ENCODE results near the gene EZR. TPM values are rescaled to one million over a fixed set of nuclear protein-coding genes. Genes with fewer than 3 reads are reported as not detected.

EZR gene
- total RNA-seq, 1 donor from 2014 or later: 21.4 TPM

GRCh38 chr6:158818581-158819212 is 471 bp downstream of the EZR start:
- Histone ChIP-seq H3K27me3 (ENCODE audit: control insufficient read depth in 3 of 3, insufficient read depth in 3 of 3, low read length in 3 of 3) (no peaks in the 10 kb centered on the region), H3K27ac (ENCODE audit: low read depth, low read length) (peak overlapping the region; percentile 70), H3K36me3 (ENCODE audit: control insufficient read depth in 3 of 3, insufficient read depth in 3 of 3, low read length in 3 of 3) (no peaks in the 10 kb centered on the region), H3K9ac (ENCODE audit: low read depth in 1 of 3, low read length in 3 of 3) (peak overlapping the region; percentile 60 to 75 (median 68)), H3K9me3 (ENCODE audit: control insufficient read depth in 3 of 3, low read length in 3 of 3) (no peaks in the 10 kb centered on the region), H3K4me1 (ENCODE audit: control insufficient read depth in 3 of 3, insufficient read depth in 3 of 3, low read length in 3 of 3) (peaks cover 17 to 19% (median 17%) of the 10 kb centered on the region in 3 donors), H3K4me3 (ENCODE audit: low read length in 3 of 3) (peak overlapping the region; percentile 66 to 82 (median 77))

GRCh38 chr6:158817728-158818580 is 1.2 kb downstream of the EZR start:
- Histone ChIP-seq H3K9ac (ENCODE audit: low read depth in 1 of 3, low read length in 3 of 3) (peak overlapping the region; percentile 76 to 85 (median 81)), H3K4me1 (ENCODE audit: control insufficient read depth in 3 of 3, insufficient read depth in 3 of 3, low read length in 3 of 3) (peaks cover 17 to 19% (median 18%) of the 10 kb centered on the region in 3 donors), H3K9me3 (ENCODE audit: control insufficient read depth in 3 of 3, low read length in 3 of 3) (no peaks in the 10 kb centered on the region), H3K27me3 (ENCODE audit: control insufficient read depth in 3 of 3, insufficient read depth in 3 of 3, low read length in 3 of 3) (no peaks in the 10 kb centered on the region), H3K4me3 (ENCODE audit: low read length in 3 of 3) (peak overlapping the region; percentile 77 to 90 (median 82)), H3K27ac (ENCODE audit: low read depth, low read length) (peak overlapping the region; percentile 70), H3K36me3 (ENCODE audit: control insufficient read depth in 3 of 3, insufficient read depth in 3 of 3, low read length in 3 of 3) (no peaks in the 10 kb centered on the region)

GRCh38 chr6:158816803-158817727 is 2.1 kb downstream of the EZR start:
- Histone ChIP-seq H3K9me3 (ENCODE audit: control insufficient read depth in 3 of 3, low read length in 3 of 3) (no peaks in the 10 kb centered on the region), H3K27me3 (ENCODE audit: control insufficient read depth in 3 of 3, insufficient read depth in 3 of 3, low read length in 3 of 3) (no peaks in the 10 kb centered on the region), H3K27ac (ENCODE audit: low read depth, low read length) (peak overlapping the region; percentile 70), H3K4me1 (ENCODE audit: control insufficient read depth in 3 of 3, insufficient read depth in 3 of 3, low read length in 3 of 3) (peaks cover 17 to 19% (median 18%) of the 10 kb centered on the region in 3 donors), H3K36me3 (ENCODE audit: control insufficient read depth in 3 of 3, insufficient read depth in 3 of 3, low read length in 3 of 3) (no peaks in the 10 kb centered on the region), H3K9ac (ENCODE audit: low read depth in 1 of 3, low read length in 3 of 3) (peak overlapping the region; percentile 76 to 85 (median 81)), H3K4me3 (ENCODE audit: low read length in 3 of 3) (peak overlapping the region; percentile 77 to 90 (median 82))

- no peak overlapping the region for H3K27ac ChIP-seq (ENCODE audit: low read depth, low read length)
- H3K36me3 ChIP-seq (ENCODE audit: control insufficient read depth in 3 of 3, insufficient read depth in 3 of 3, low read length in 3 of 3): no peaks in the 10 kb centered on the region
- H3K4me3 ChIP-seq (ENCODE audit: low read length in 3 of 3): peak overlapping the region in 1 of 3 donors; percentile 30
- H3K9ac ChIP-seq (ENCODE audit: low read depth in 1 of 3, low read length in 3 of 3): peak overlapping the region in 1 of 3 donors; percentile 57
- H3K27me3 ChIP-seq (ENCODE audit: control insufficient read depth in 3 of 3, insufficient read depth in 3 of 3, low read length in 3 of 3): no peaks in the 10 kb centered on the region
- H3K4me1 ChIP-seq (ENCODE audit: control insufficient read depth in 3 of 3, insufficient read depth in 3 of 3, low read length in 3 of 3): peaks cover 17 to 19% (median 18%) of the 10 kb centered on the region in 3 donors
- H3K9me3 ChIP-seq (ENCODE audit: control insufficient read depth in 3 of 3, low read length in 3 of 3): no peaks in the 10 kb centered on the region
Observed at GRCh38 chr6:158816329-158816728, 2.8 kb downstream of the EZR start.

GRCh38 chr6:158815907-158816306 is 3.3 kb downstream of the EZR start:
- Histone ChIP-seq H3K4me3 (ENCODE audit: low read length in 3 of 3) (peak overlapping the region in 1 of 3 donors; percentile 30), H3K36me3 (ENCODE audit: control insufficient read depth in 3 of 3, insufficient read depth in 3 of 3, low read length in 3 of 3) (no peaks in the 10 kb centered on the region), H3K27me3 (ENCODE audit: control insufficient read depth in 3 of 3, insufficient read depth in 3 of 3, low read length in 3 of 3) (no peaks in the 10 kb centered on the region), H3K9ac (ENCODE audit: low read depth in 1 of 3, low read length in 3 of 3) (no peak overlapping the region), H3K9me3 (ENCODE audit: control insufficient read depth in 3 of 3, low read length in 3 of 3) (no peaks in the 10 kb centered on the region), H3K27ac (ENCODE audit: low read depth, low read length) (no peak overlapping the region), H3K4me1 (ENCODE audit: control insufficient read depth in 3 of 3, insufficient read depth in 3 of 3, low read length in 3 of 3) (peaks cover 17 to 19% (median 18%) of the 10 kb centered on the region in 3 donors)

- Histone ChIP-seq H3K27me3 (ENCODE audit: control insufficient read depth in 3 of 3, insufficient read depth in 3 of 3, low read length in 3 of 3) (no peaks in the 10 kb centered on the region), H3K4me1 (ENCODE audit: control insufficient read depth in 3 of 3, insufficient read depth in 3 of 3, low read length in 3 of 3) (peaks cover 17 to 19% (median 18%) of the 10 kb centered on the region in 3 donors), H3K9me3 (ENCODE audit: control insufficient read depth in 3 of 3, low read length in 3 of 3) (no peaks in the 10 kb centered on the region), H3K9ac (ENCODE audit: low read depth in 1 of 3, low read length in 3 of 3) (no peak overlapping the region), H3K4me3 (ENCODE audit: low read length in 3 of 3) (no peak overlapping the region), H3K27ac (ENCODE audit: low read depth, low read length) (no peak overlapping the region), H3K36me3 (ENCODE audit: control insufficient read depth in 3 of 3, insufficient read depth in 3 of 3, low read length in 3 of 3) (no peaks in the 10 kb centered on the region)
Observed at GRCh38 chr6:158815379-158815724, 3.8 kb downstream of the EZR start.

- Histone ChIP-seq H3K27ac (ENCODE audit: low read depth, low read length) (no peak overlapping the region), H3K27me3 (ENCODE audit: control insufficient read depth in 3 of 3, insufficient read depth in 3 of 3, low read length in 3 of 3) (no peaks in the 10 kb centered on the region), H3K4me1 (ENCODE audit: control insufficient read depth in 3 of 3, insufficient read depth in 3 of 3, low read length in 3 of 3) (peaks cover 17 to 19% (median 18%) of the 10 kb centered on the region in 3 donors), H3K9me3 (ENCODE audit: control insufficient read depth in 3 of 3, low read length in 3 of 3) (no peaks in the 10 kb centered on the region), H3K4me3 (ENCODE audit: low read length in 3 of 3) (no peak overlapping the region), H3K36me3 (ENCODE audit: control insufficient read depth in 3 of 3, insufficient read depth in 3 of 3, low read length in 3 of 3) (no peaks in the 10 kb centered on the region), H3K9ac (ENCODE audit: low read depth in 1 of 3, low read length in 3 of 3) (no peak overlapping the region)
Observed at GRCh38 chr6:158813032-158813431, 6.1 kb downstream of the EZR start.

- no peak overlapping the region for H3K4me3 ChIP-seq (ENCODE audit: low read length in 3 of 3)
- no peak overlapping the region for H3K9ac ChIP-seq (ENCODE audit: low read depth in 1 of 3, low read length in 3 of 3)
- no peaks in the 10 kb centered on the region for H3K36me3 ChIP-seq (ENCODE audit: control insufficient read depth in 3 of 3, insufficient read depth in 3 of 3, low read length in 3 of 3)
- peaks cover 14 to 15% (median 15%) of the 10 kb centered on the region in 3 donors for H3K4me1 ChIP-seq (ENCODE audit: control insufficient read depth in 3 of 3, insufficient read depth in 3 of 3, low read length in 3 of 3)
- H3K27ac ChIP-seq (ENCODE audit: low read depth, low read length): no peak overlapping the region
- no peaks in the 10 kb centered on the region for H3K27me3 ChIP-seq (ENCODE audit: control insufficient read depth in 3 of 3, insufficient read depth in 3 of 3, low read length in 3 of 3)
- no peaks in the 10 kb centered on the region for H3K9me3 ChIP-seq (ENCODE audit: control insufficient read depth in 3 of 3, low read length in 3 of 3)
Observed at GRCh38 chr6:158812611-158813010, 6.6 kb downstream of the EZR start.

- no peak overlapping the region for H3K9ac ChIP-seq (ENCODE audit: low read depth in 1 of 3, low read length in 3 of 3)
- H3K4me1 ChIP-seq (ENCODE audit: control insufficient read depth in 3 of 3, insufficient read depth in 3 of 3, low read length in 3 of 3): peaks cover 3 to 8% (median 3%) of the 10 kb centered on the region in 3 donors
- H3K27me3 ChIP-seq (ENCODE audit: control insufficient read depth in 3 of 3, insufficient read depth in 3 of 3, low read length in 3 of 3): no peaks in the 10 kb centered on the region
- H3K4me3 ChIP-seq (ENCODE audit: low read length in 3 of 3): no peak overlapping the region
- no peak overlapping the region for H3K27ac ChIP-seq (ENCODE audit: low read depth, low read length)
- no peaks in the 10 kb centered on the region for H3K36me3 ChIP-seq (ENCODE audit: control insufficient read depth in 3 of 3, insufficient read depth in 3 of 3, low read length in 3 of 3)
- H3K9me3 ChIP-seq (ENCODE audit: control insufficient read depth in 3 of 3, low read length in 3 of 3): no peaks in the 10 kb centered on the region
Observed at GRCh38 chr6:158810155-158811095, 8.7 kb downstream of the EZR start.

Measured in skeletal muscle tissue (tissue), 4 donors.